Common myeloid progenitor, CD34-positive (primary cell): ENCODE results near the gene UBE2I.
"Not testable (repeated sequence)": the region's sequence is repeated elsewhere in the genome, so short reads cannot be mapped to it uniquely, and the experiment has no call there.

ENCODE experiments used
- CTCF ChIA-PET: fragments of 350-600 bp; sonication (Branson Sonifier 250); formaldehyde crosslinking; loops from one replicate; lab custom pipeline; 2021; ENCODE audit warnings: antibody characterized with exemption; lab: Charles Lee
- POLR2A ChIA-PET: fragments of 350-600 bp; sonication (Branson Sonifier 250); formaldehyde crosslinking; loops from one replicate; lab custom pipeline; 2021; ENCODE audit warnings: antibody characterized with exemption; lab: Charles Lee
- DNase-seq, 3 donors: peaks; one replicate each; pipeline versions ENCODE4 v3.0.0 to v3.0.0-alpha.2; 2013
- H3K27ac ChIP-seq, 2 experiments: 1 replicate in 1 of 2; 2 replicates in 1 of 2; pipeline ENCODE4 v1.7.0; 2013; ENCODE audit warnings: inconsistent platforms in 2 of 2, low read length in 2 of 2, mild to moderate bottlenecking in 2 of 2, low read depth in 1 of 2, moderate library complexity in 1 of 2; ENCODE audit not compliant: severe bottlenecking in 2 of 2, insufficient read depth in 1 of 2, poor library complexity in 1 of 2
- H3K27me3 ChIP-seq, 5 experiments: replicated peaks in 2 of 5; 1 replicate in 3 of 5; 2 replicates in 2 of 5; pipeline versions ENCODE4 v1.6.1 to v1.7.0; 2013; ENCODE audit warnings: low read length in 4 of 5, mild to moderate bottlenecking in 2 of 5, moderate library complexity in 2 of 5, inconsistent platforms in 1 of 5; ENCODE audit not compliant: insufficient read depth in 5 of 5, control insufficient read depth in 4 of 5
- H3K36me3 ChIP-seq, 4 experiments: 1 replicate in 2 of 4; 2 replicates in 2 of 4; pipeline versions ENCODE4 v1.6.1 to v1.7.0; 2013; ENCODE audit warnings: low read length in 3 of 4, control low read depth in 1 of 4, mild to moderate bottlenecking in 1 of 4; ENCODE audit not compliant: control insufficient read depth in 4 of 4, insufficient read depth in 4 of 4
- H3K4me1 ChIP-seq, 4 experiments: 1 replicate in 3 of 4; 2 replicates in 1 of 4; pipeline versions ENCODE4 v1.6.1 to v1.7.1; 2013; ENCODE audit warnings: low read length in 3 of 4, mild to moderate bottlenecking in 3 of 4, control low read depth in 1 of 4, inconsistent platforms in 1 of 4, moderate library complexity in 1 of 4; ENCODE audit not compliant: control insufficient read depth in 4 of 4, insufficient read depth in 4 of 4; ENCODE audit errors: control extremely low read depth in 1 of 4
- H3K4me3 ChIP-seq, 7 experiments: 1 replicate in 4 of 7; 2 replicates in 3 of 7; pipeline versions ENCODE4 v1.5.1 to v1.7.0; 2013; ENCODE audit warnings: mild to moderate bottlenecking in 7 of 7, low read length in 6 of 7, moderate library complexity in 6 of 7, inconsistent platforms in 2 of 7, low read depth in 2 of 7, control low read depth in 1 of 7; ENCODE audit not compliant: insufficient read depth in 4 of 7, control insufficient read depth in 1 of 7; ENCODE audit errors: extremely low read depth in 1 of 7
- H3K9me3 ChIP-seq, 5 experiments: 1 replicate in 4 of 5; 2 replicates in 1 of 5; pipeline versions ENCODE4 v1.6.1 to v1.7.1; 2013; ENCODE audit warnings: low read length in 4 of 5, mild to moderate bottlenecking in 2 of 5, inconsistent platforms in 1 of 5, low read depth in 1 of 5, moderate library complexity in 1 of 5; ENCODE audit not compliant: control insufficient read depth in 4 of 5, insufficient read depth in 2 of 5; ENCODE audit errors: control extremely low read depth in 1 of 5
- WGBS: methylation state at CpG from one replicate; pipeline ENCODE4 v1.1.5; 2013; ENCODE audit not compliant: insufficient coverage; 5-methylcytosine and 5-hydroxymethylcytosine counted together

Gene UBE2I

GRCh38 chr16:1271724-1272413 lies 37.6 kb upstream of the UBE2I start:
- H3K27ac ChIP-seq, H3K36me3 ChIP-seq, H3K4me3 ChIP-seq, H3K9me3 ChIP-seq, POLR2A ChIA-PET: not testable (repeated sequence)
- peaks cover 0 to 11% (median 5%) of the 10 kb centered on the region in 4 experiments for H3K4me1 ChIP-seq
- 48% methylated on average over 15 of the region's 19 CpGs for WGBS
- DNase-seq = peak in 2 of 3 donors; percentile 43 to 49
- H3K27me3 ChIP-seq = peaks cover 0 to 28% (median 3%) of the 10 kb centered on the region in 5 experiments
- CTCF ChIA-PET = interaction anchor here (1.0 kb wide), 1 partner anchor 12 kb away, joined by 4 read pairs; no protein-coding TSS in a partner anchor

GRCh38 chr16:1272453-1273198 lies 36.8 kb upstream of the UBE2I start:
- Histone ChIP-seq H3K27ac (no peak overlapping the region), H3K27me3 (peaks cover 0 to 35% (median 4%) of the 10 kb centered on the region in 5 experiments), H3K4me3 (no peak overlapping the region), H3K4me1 (peaks cover 0 to 11% (median 5%) of the 10 kb centered on the region in 4 experiments), H3K36me3 (no peaks in the 10 kb centered on the region), H3K9me3 (no peaks in the 10 kb centered on the region)
- DNase-seq = no peak
- CTCF ChIA-PET = no interaction called here
- POLR2A ChIA-PET = no interaction called here
- 78% methylated on average over 5 of the region's 9 CpGs for WGBS

GRCh38 chr16:1273816-1274215 lies 35.6 kb upstream of the UBE2I start:
- Histone ChIP-seq H3K27me3 (peaks cover 0 to 47% (median 6%) of the 10 kb centered on the region in 5 experiments), H3K27ac (no peak overlapping the region), H3K4me1 (peaks cover 0 to 11% (median 5%) of the 10 kb centered on the region in 4 experiments), H3K36me3 (no peaks in the 10 kb centered on the region), H3K4me3 (no peak overlapping the region), H3K9me3 (no peaks in the 10 kb centered on the region)
- DNase-seq = no peak
- POLR2A ChIA-PET = no interaction called here
- CTCF ChIA-PET = no interaction called here
- whole genome bisulfite sequencing = 96% methylated on average over 9 of the region's 15 CpGs

GRCh38 chr16:1274767-1275166 lies 34.7 kb upstream of the UBE2I start:
- CTCF ChIA-PET = no interaction called here
- Histone ChIP-seq H3K36me3 (no peaks in the 10 kb centered on the region), H3K27ac (no peak overlapping the region), H3K4me1 (peaks cover 0 to 11% (median 5%) of the 10 kb centered on the region in 4 experiments), H3K27me3 (peaks cover 0 to 57% (median 6%) of the 10 kb centered on the region in 5 experiments), H3K4me3 (no peak overlapping the region), H3K9me3 (no peaks in the 10 kb centered on the region)
- DNase-seq = peak in 2 of 3 donors; percentile 34 to 52
- POLR2A ChIA-PET = interaction anchor here (0.6 kb wide), 1 partner anchor 51 kb away, joined by 4 read pairs; no protein-coding TSS in a partner anchor
- WGBS = no CpG with 5 or more reads among the region's 7 CpGs

- POLR2A ChIA-PET = no interaction called here
- Histone ChIP-seq H3K36me3 (no peaks in the 10 kb centered on the region), H3K4me1 (peaks cover 0 to 11% (median 5%) of the 10 kb centered on the region in 4 experiments), H3K4me3 (no peak overlapping the region), H3K9me3 (no peaks in the 10 kb centered on the region), H3K27ac (no peak overlapping the region), H3K27me3 (peaks cover 0 to 68% (median 6%) of the 10 kb centered on the region in 5 experiments)
- WGBS = 87% methylated on average over 27 of the region's 30 CpGs
- CTCF ChIA-PET = no interaction called here
- no peak for DNase-seq
Observed at GRCh38 chr16:1275791-1276579, 33.5 kb upstream of the UBE2I start.

- peaks cover 0 to 8% (median 4%) of the 10 kb centered on the region in 4 experiments for H3K4me1 ChIP-seq
- H3K36me3 ChIP-seq = no peaks in the 10 kb centered on the region
- ChIA-PET CTCF (no interaction called here), POLR2A (no interaction called here)
- no peak overlapping the region for H3K27ac ChIP-seq
- H3K4me3 ChIP-seq = no peak overlapping the region
- peaks cover 0 to 68% (median 6%) of the 10 kb centered on the region in 5 experiments for H3K27me3 ChIP-seq
- no peaks in the 10 kb centered on the region for H3K9me3 ChIP-seq
- 92% methylated on average over 10 of the region's 14 CpGs for WGBS
- DNase-seq = no peak
Observed at GRCh38 chr16:1276580-1276878, 32.9 kb upstream of the UBE2I start.
